ENCODE results near the gene PPP2R5A. TPM values are rescaled to one million over a fixed set of nuclear protein-coding genes. Genes with fewer than 3 reads are reported as not detected.

Gene PPP2R5A
- total and polyA plus RNA-seq, 2 of the 13 experiments (the other 11 are each of a cell fraction or from before 2014, with no cell fraction given), result 22.0 to 31.4 TPM

GRCh38 chr1:212375986-212376385, 90.8 kb downstream of the PPP2R5A start:
- no peak overlapping the region for H3K27ac ChIP-seq (ENCODE audit: extremely low read length, insufficient read depth, low read length)
- no peak overlapping the region for H2AFZ ChIP-seq (ENCODE audit: low read length)
- H3K36me3 ChIP-seq (replicated peaks in 1 of 2; ENCODE audit: control insufficient read depth in 1 of 2, insufficient read depth in 2 of 2, low read length in 2 of 2), result peaks cover 1 to 33% of the 10 kb centered on the region in 2 experiments; a peak in 3 of 5 replicates
- no peak overlapping the region for H3K4me2 ChIP-seq (ENCODE audit: low read depth, low read length)
- no peaks in the 10 kb centered on the region for H3K27me3 ChIP-seq (ENCODE audit: control insufficient read depth in 1 of 2, insufficient read depth in 2 of 2, low read length in 2 of 2)
- WGBS (ENCODE audit: low lambda C conversion rate), result 80% methylated on average over 5 of the region's 5 CpGs
- TF ChIP-seq ZNF644 (CRISPR knock-in tag; IDR thresholded peaks at IDR 0.05; ENCODE audit: low read depth), result no peak
- no peak for TF ChIP-seq BORCS8-MEF2B (CRISPR knock-in tag; IDR thresholded peaks at IDR 0.05)
- no peak for TF ChIP-seq ZNF432 (CRISPR knock-in tag; IDR thresholded peaks at IDR 0.05; ENCODE audit: borderline replicate concordance)
- no peak for TF ChIP-seq HNRNPH1 (optimal IDR thresholded peaks at IDR 0.05; ENCODE audit: low read depth, low read length)
- TF ChIP-seq PRPF4 (IDR thresholded peaks at IDR 0.05; ENCODE audit: low read depth, low read length, poor library complexity, severe bottlenecking), result no peak
- no peak for TF ChIP-seq SOX6 (IDR thresholded peaks at IDR 0.05)
- TF ChIP-seq SOX6 (CRISPR knock-in tag; IDR thresholded peaks at IDR 0.05), result no peak
- no peak for TF ChIP-seq ZBTB26 (CRISPR knock-in tag; IDR thresholded peaks at IDR 0.05; ENCODE audit: borderline replicate concordance)
- no peak for TF ChIP-seq ZFAT (CRISPR knock-in tag; conservative IDR thresholded peaks at IDR 0.05)
- TF ChIP-seq RXRA (CRISPR knock-in tag; IDR thresholded peaks at IDR 0.05), result no peak
- TF ChIP-seq JARID2 (CRISPR knock-in tag; IDR thresholded peaks at IDR 0.05; ENCODE audit: insufficient replicate concordance), result no peak
- no peak for TF ChIP-seq ZNF576 (CRISPR knock-in tag; IDR thresholded peaks at IDR 0.05)
- H3K4me3 ChIP-seq (replicated peaks in 1 of 3; ENCODE audit: insufficient read depth in 1 of 3, low read depth in 2 of 3, low read length in 3 of 3), result no peak overlapping the region
- BruUV-seq (replicated peaks), result no TSS peak
- H3K9me3 ChIP-seq (ENCODE audit: low read length), result peaks cover 4% of the 10 kb centered on the region; the same call in 1 of the 2 replicates
- no peaks in the 10 kb centered on the region for H3K4me1 ChIP-seq (ENCODE audit: insufficient read depth, low read length)
- in situ Hi-C loops (cut with HindIII; ENCODE audit: extremely low pct_ligation_motif_present, low pct_unique_long_range_greater_than_20kb) (no loop called here), intact Hi-C loops (cut with micrococcal nuclease; ENCODE audit: unreplicated experiment) (no loop called here)
- ChIA-PET CTCF (ENCODE audit: low intra/inter-chr PET ratio, low total read pairs) (no interaction called here), POLR2A (no interaction called here)
- H3K9ac ChIP-seq (ENCODE audit: insufficient read depth, low read depth, low read length), result no peak overlapping the region
- H3K79me2 ChIP-seq (ENCODE audit: insufficient read depth, low read length), result no peaks in the 10 kb centered on the region
- FAIRE-seq (no peak), ATAC-seq (no peak), DNase-seq (ENCODE audit: low spot score) (no peak)
- H4K20me1 ChIP-seq (ENCODE audit: insufficient read depth, low read length), result no peaks in the 10 kb centered on the region

All from HepG2 (cell line).